Spinal cord (tissue), 10 donors: ENCODE data around the gene ATP6V1C2. TPM values are rescaled to one million over a fixed set of nuclear protein-coding genes. Genes with fewer than 3 reads are reported as not detected.

ENCODE experiments used
- DNase-seq, 6 donors: peaks; one replicate each; pipeline versions ENCODE4 v3.0.0 to v3.0.0-alpha.2; 2013 to 2015; ENCODE audit warnings: low spot score in 6 of 6, low read depth in 4 of 6
- H3K27ac ChIP-seq: one replicate; pipeline ENCODE4 v1.5.1; 2013; ENCODE audit warnings: low read depth, low read length, control low read depth
- H3K27me3 ChIP-seq: one replicate; pipeline ENCODE4 v1.6.1; 2013; ENCODE audit warnings: low read length; ENCODE audit not compliant: control insufficient read depth, insufficient read depth
- H3K36me3 ChIP-seq: one replicate; pipeline ENCODE4 v1.6.1; 2013; ENCODE audit warnings: low read length; ENCODE audit not compliant: control insufficient read depth, insufficient read depth
- H3K4me1 ChIP-seq: one replicate; pipeline ENCODE4 v1.6.1; 2013; ENCODE audit warnings: low read length; ENCODE audit not compliant: control insufficient read depth, insufficient read depth
- H3K4me3 ChIP-seq: one replicate; pipeline ENCODE4 v1.5.1; 2013; ENCODE audit warnings: low read depth, low read length, control low read depth
- H3K9me3 ChIP-seq: one replicate; pipeline ENCODE4 v1.6.1; 2013; ENCODE audit warnings: low read length; ENCODE audit not compliant: control insufficient read depth, insufficient read depth
- WGBS: methylation state at CpG from one replicate; pipeline ENCODE4 v1.1.5; 2013; ENCODE audit warnings: missing lambda C conversion rate; ENCODE audit not compliant: insufficient coverage; 5-methylcytosine and 5-hydroxymethylcytosine counted together
- polyA plus RNA-seq, 2 donors: library from polyadenylated mRNA; unstranded; fragments of 120-200 nt; gene quantifications; one replicate each; pipeline ENCODE4 v1.2.1, GENCODE V29; 2013; ENCODE audit not compliant: insufficient read length in 2 of 2
- total RNA-seq, 2 donors: library from RNA; depleted of rRNA in 1 of 2; stranded (reverse); fragments of 120-200 nt in 1 of 2; fragments of >200 nt in 1 of 2; gene quantifications; one replicate each; pipeline versions ENCODE4 v1.2.3 to v1.2.4, GENCODE V29; 2013 to 2014
- donor health status: healthy.

Gene ATP6V1C2
- total and polyA plus RNA-seq, 4 donors = 0.77 to 3.5 (median 1.7) TPM

GRCh38 chr2:10720947-10721395 is 459 bp upstream of the ATP6V1C2 start:
- H3K4me1 ChIP-seq = peaks cover 12% of the 10 kb centered on the region
- peaks cover 59% of the 10 kb centered on the region for H3K27me3 ChIP-seq
- no peak for DNase-seq
- 2% methylated on average over 33 of the region's 39 CpGs for WGBS
- H3K9me3 ChIP-seq = no peaks in the 10 kb centered on the region
- H3K4me3 ChIP-seq = no peak overlapping the region
- no peak overlapping the region for H3K27ac ChIP-seq
- H3K36me3 ChIP-seq = no peaks in the 10 kb centered on the region

DNA sequence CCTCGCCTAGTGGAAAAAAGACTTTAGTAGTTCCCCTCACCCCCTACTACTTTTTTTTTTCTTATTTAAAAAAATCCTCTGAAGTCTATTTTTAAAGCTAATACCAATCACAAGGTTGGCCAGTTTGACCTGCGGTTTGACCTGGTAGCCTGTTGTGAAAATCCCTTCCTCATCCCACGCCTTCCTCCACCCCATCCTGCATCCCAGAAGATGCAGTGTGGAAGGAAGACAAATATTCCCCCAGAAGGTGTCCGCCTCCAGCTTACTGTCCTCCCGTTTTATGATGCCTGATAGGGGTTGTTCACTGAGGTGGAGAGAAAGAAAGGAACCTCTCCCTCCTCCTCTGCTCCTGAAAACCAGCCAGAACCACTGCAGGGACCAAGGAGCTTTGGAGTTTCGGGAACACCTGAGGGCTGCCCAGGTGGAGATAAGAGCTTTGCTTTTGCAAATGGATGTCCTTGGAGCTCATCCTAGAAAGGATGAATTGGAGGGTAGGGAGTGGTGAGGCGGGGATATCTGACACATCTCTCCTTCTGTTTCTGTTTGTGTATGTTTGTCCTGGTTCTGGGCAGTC is 909 bp downstream of the ATP6V1C2 start:
- H3K36me3 ChIP-seq = no peaks in the 10 kb centered on the region
- no peak overlapping the region for H3K27ac ChIP-seq
- no peak overlapping the region for H3K4me3 ChIP-seq
- 12% methylated on average over 2 of the region's 7 CpGs for WGBS
- peaks cover 62% of the 10 kb centered on the region for H3K27me3 ChIP-seq
- no peak for DNase-seq
- no peaks in the 10 kb centered on the region for H3K9me3 ChIP-seq
- H3K4me1 ChIP-seq = peaks cover 12% of the 10 kb centered on the region

GRCh38 chr2:10732924-10733565 is 11.6 kb downstream of the ATP6V1C2 start:
- H3K4me3 ChIP-seq = no peak overlapping the region
- no peaks in the 10 kb centered on the region for H3K4me1 ChIP-seq
- H3K36me3 ChIP-seq = no peaks in the 10 kb centered on the region
- DNase-seq = no peak
- H3K27ac ChIP-seq = no peak overlapping the region
- no peaks in the 10 kb centered on the region for H3K9me3 ChIP-seq
- 73% methylated on average over 4 of the region's 9 CpGs for WGBS
- no peaks in the 10 kb centered on the region for H3K27me3 ChIP-seq

DNA sequence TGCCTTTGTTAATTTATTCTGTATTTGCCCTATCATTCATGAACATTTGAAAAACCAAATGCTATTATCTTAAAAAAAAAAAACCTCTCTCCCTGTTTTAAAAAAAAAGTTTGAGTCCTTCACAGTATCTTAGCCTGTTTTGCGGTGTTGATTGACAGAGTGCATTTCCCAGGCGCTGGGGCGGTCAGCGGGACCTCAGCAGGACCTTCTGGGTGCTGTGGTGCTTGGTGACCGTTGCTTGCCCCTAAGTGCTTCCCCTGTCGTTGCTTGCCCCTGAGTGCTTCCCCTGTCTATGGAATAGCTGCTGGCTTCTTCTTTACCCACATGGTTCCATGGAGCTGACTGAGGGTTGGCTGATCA is 12.1 kb downstream of the ATP6V1C2 start:
- Histone ChIP-seq H3K27ac (no peak overlapping the region), H3K9me3 (no peaks in the 10 kb centered on the region), H3K36me3 (no peaks in the 10 kb centered on the region), H3K27me3 (no peaks in the 10 kb centered on the region), H3K4me3 (no peak overlapping the region), H3K4me1 (no peaks in the 10 kb centered on the region)
- DNase-seq = no peak
- 45% methylated on average over 6 of the region's 6 CpGs for WGBS

DNA sequence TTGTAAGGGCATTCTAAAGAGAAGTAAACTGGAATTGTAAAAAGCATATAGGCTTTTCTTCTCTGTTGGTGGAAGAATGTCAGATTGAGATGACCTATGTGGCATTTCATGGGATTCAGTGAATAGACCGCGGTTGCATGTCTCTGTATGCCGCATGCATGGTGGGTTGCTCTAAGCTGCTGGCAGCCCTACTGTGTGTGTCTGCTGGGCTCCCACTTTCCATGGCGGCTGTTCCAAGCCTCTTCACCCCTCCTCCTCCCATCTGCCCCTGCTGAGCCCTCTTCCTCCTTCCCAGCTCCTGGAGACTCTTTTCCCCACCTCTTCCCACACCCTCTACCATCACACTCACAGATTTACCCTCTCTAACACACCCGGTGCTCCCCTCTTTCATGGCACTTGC is 12.6 kb downstream of the ATP6V1C2 start:
- H3K27ac ChIP-seq = no peak overlapping the region
- H3K4me3 ChIP-seq = no peak overlapping the region
- no peak for DNase-seq
- no peaks in the 10 kb centered on the region for H3K4me1 ChIP-seq
- H3K27me3 ChIP-seq = no peaks in the 10 kb centered on the region
- H3K36me3 ChIP-seq = no peaks in the 10 kb centered on the region
- H3K9me3 ChIP-seq = no peaks in the 10 kb centered on the region
- WGBS = 69% methylated on average over 1 of the region's 5 CpGs

DNA sequence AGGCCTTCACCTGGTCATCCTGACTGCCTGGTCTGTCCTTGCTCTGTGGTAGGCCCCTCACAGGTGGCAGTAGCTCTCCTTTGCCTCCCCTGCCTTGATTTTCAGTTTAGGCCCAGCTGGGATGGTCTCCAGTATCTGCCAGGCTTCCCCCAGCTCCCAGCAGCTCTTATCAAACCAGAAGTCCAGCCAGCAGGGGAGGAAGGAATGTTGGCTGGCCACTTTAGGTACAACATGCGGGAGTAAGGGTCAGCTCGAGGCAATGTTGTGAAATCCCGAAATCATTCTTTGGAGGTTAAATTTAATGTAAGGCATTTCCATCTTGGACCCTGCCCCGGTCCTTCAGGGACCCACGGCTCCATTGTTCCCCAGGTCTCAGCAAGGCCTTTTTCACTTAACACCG is 16.8 kb downstream of the ATP6V1C2 start:
- Histone ChIP-seq H3K27ac (no peak overlapping the region), H3K9me3 (no peaks in the 10 kb centered on the region), H3K36me3 (no peaks in the 10 kb centered on the region), H3K27me3 (no peaks in the 10 kb centered on the region), H3K4me1 (no peaks in the 10 kb centered on the region), H3K4me3 (no peak overlapping the region)
- 90% methylated on average over 6 of the region's 6 CpGs for WGBS
- DNase-seq = no peak

GRCh38 chr2:10740226-10740625 is 18.8 kb downstream of the ATP6V1C2 start:
- H3K27ac ChIP-seq = no peak overlapping the region
- no peaks in the 10 kb centered on the region for H3K9me3 ChIP-seq
- no peaks in the 10 kb centered on the region for H3K27me3 ChIP-seq
- H3K4me1 ChIP-seq = no peaks in the 10 kb centered on the region
- no peak for DNase-seq
- 94% methylated on average over 1 of the region's 3 CpGs for WGBS
- no peak overlapping the region for H3K4me3 ChIP-seq
- H3K36me3 ChIP-seq = no peaks in the 10 kb centered on the region

DNA sequence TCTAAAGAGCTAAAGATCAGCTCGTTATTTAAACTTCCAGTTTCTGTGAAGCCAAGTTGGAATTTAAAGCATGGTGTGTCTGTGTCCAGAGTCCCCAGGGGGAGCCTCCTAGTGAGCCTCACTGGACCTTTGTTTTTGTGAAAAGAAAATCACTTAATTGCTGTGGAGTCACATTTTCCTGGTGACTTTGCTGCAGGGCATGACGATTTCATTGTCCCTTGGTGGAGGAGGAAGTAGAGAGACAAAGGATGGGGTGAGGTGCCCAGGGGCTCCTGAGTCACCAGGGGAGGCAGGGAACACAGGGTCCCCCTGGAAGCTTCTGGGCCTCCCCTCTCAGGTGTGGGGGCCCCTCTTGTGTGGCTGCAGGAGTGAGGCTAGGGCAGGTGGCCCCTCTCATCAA is 19.7 kb downstream of the ATP6V1C2 start:
- H3K4me1 ChIP-seq = no peaks in the 10 kb centered on the region
- no peak for DNase-seq

GRCh38 chr2:10742666-10743065 is 21.2 kb downstream of the ATP6V1C2 start:
- Histone ChIP-seq H3K27me3 (no peaks in the 10 kb centered on the region), H3K4me3 (no peak overlapping the region), H3K4me1 (no peaks in the 10 kb centered on the region), H3K9me3 (no peaks in the 10 kb centered on the region), H3K36me3 (no peaks in the 10 kb centered on the region), H3K27ac (no peak overlapping the region)
- DNase-seq = no peak
- whole genome bisulfite sequencing = 91% methylated on average over 9 of the region's 11 CpGs

More for the DNA sequence above, 19.7 kb downstream of the ATP6V1C2 start:
- no peaks in the 10 kb centered on the region for H3K36me3 ChIP-seq
- H3K27ac ChIP-seq = no peak overlapping the region
- no peaks in the 10 kb centered on the region for H3K9me3 ChIP-seq
- WGBS = 31% methylated on average over 2 of the region's 2 CpGs
- H3K4me3 ChIP-seq = no peak overlapping the region
- H3K27me3 ChIP-seq = no peaks in the 10 kb centered on the region

- no peak overlapping the region for H3K4me3 ChIP-seq
- WGBS = 97% methylated on average over 5 of the region's 6 CpGs
- no peaks in the 10 kb centered on the region for H3K36me3 ChIP-seq
- H3K9me3 ChIP-seq = no peaks in the 10 kb centered on the region
- no peaks in the 10 kb centered on the region for H3K27me3 ChIP-seq
- no peak overlapping the region for H3K27ac ChIP-seq
- no peaks in the 10 kb centered on the region for H3K4me1 ChIP-seq
- no peak for DNase-seq
Measured at GRCh38 chr2:10750610-10751009, 29.2 kb downstream of the ATP6V1C2 start.
